SK-N-SH (cell line): Measurements from ENCODE around the gene CHRND.

ENCODE experiments used
- FOSL2 ChIP-seq: IDR thresholded peaks from 2 replicates; pipeline ENCODE4 v1.4.0; 2012; ENCODE audit warnings: low read depth, mild to moderate bottlenecking, moderate library complexity, borderline replicate concordance
- MXI1 ChIP-seq: IDR thresholded peaks from 2 replicates; pipeline ENCODE4 v1.6.1; 2012; ENCODE audit warnings: mild to moderate bottlenecking, low read depth, low read length, improper control_type of control experiment
- POLR2AphosphoS5 ChIP-seq: IDR thresholded peaks from 2 replicates; pipeline ENCODE4 v1.6.1; 2012; ENCODE audit warnings: low read depth, low read length
- TAF1 ChIP-seq: IDR thresholded peaks from 2 replicates; pipeline ENCODE4 v1.6.1; 2012; ENCODE audit warnings: low read depth, mild to moderate bottlenecking, low read length, moderate library complexity, borderline replicate concordance
- TCF12 ChIP-seq: IDR thresholded peaks from 2 replicates; pipeline ENCODE4 v1.4.0; 2012
- ZBTB33 ChIP-seq: IDR thresholded peaks from 2 replicates; pipeline ENCODE4 v1.4.0; 2012; ENCODE audit warnings: low read depth, borderline replicate concordance
- TF ChIP-seq, protein P1 (sequence below): fragments of 200-600 bp; sonication (generic); IDR thresholded peaks from 2 replicates; pipeline ENCODE4 v1.6.1; 2017; ENCODE audit warnings: antibody characterized with exemption, mild to moderate bottlenecking, moderate library complexity

- TF ChIP-seq POLR2AphosphoS5 (no peak), TAF1 (no peak), ZBTB33 (no peak), TCF12 (no peak), FOSL2 (no peak), MXI1 (no peak)
- TF ChIP-seq, protein P1, sequence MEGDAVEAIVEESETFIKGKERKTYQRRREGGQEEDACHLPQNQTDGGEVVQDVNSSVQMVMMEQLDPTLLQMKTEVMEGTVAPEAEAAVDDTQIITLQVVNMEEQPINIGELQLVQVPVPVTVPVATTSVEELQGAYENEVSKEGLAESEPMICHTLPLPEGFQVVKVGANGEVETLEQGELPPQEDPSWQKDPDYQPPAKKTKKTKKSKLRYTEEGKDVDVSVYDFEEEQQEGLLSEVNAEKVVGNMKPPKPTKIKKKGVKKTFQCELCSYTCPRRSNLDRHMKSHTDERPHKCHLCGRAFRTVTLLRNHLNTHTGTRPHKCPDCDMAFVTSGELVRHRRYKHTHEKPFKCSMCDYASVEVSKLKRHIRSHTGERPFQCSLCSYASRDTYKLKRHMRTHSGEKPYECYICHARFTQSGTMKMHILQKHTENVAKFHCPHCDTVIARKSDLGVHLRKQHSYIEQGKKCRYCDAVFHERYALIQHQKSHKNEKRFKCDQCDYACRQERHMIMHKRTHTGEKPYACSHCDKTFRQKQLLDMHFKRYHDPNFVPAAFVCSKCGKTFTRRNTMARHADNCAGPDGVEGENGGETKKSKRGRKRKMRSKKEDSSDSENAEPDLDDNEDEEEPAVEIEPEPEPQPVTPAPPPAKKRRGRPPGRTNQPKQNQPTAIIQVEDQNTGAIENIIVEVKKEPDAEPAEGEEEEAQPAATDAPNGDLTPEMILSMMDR = no peak
These were observed 22.1 kb upstream of the CHRND start for GRCh38 chr2:232503809-232504323.
